Fibroblast of skin of left biceps (primary cell): ENCODE measurements around the gene CDKN1B.

Experiments used
- DNase-seq, 2 experiments: peaks; one replicate each; pipeline ENCODE4 v3.0.0-alpha.2; 2013; ENCODE audit warnings: low read depth in 2 of 2

CDKN1B gene

DNA sequence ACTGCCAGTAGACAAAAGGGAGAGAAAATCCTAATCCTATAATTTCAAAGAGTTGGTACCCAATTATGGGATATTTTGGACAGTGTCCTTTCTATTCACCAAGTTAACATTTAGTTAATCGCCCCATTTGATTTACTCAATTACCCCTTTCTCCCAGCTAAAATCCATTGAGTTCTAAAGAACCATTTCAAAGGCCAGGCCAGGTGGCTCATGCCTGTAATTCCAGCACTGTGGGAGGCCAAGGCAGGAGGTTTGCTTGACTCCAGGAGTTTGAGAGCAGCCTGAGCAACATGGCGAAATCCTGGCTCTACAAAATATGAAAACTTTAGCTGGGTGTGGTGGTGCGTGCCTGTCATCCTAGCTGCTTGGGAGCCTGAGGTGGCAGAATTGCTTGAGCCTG is 15.7 kb upstream of the CDKN1B start:
- DNase-seq, result no peak

DNA sequence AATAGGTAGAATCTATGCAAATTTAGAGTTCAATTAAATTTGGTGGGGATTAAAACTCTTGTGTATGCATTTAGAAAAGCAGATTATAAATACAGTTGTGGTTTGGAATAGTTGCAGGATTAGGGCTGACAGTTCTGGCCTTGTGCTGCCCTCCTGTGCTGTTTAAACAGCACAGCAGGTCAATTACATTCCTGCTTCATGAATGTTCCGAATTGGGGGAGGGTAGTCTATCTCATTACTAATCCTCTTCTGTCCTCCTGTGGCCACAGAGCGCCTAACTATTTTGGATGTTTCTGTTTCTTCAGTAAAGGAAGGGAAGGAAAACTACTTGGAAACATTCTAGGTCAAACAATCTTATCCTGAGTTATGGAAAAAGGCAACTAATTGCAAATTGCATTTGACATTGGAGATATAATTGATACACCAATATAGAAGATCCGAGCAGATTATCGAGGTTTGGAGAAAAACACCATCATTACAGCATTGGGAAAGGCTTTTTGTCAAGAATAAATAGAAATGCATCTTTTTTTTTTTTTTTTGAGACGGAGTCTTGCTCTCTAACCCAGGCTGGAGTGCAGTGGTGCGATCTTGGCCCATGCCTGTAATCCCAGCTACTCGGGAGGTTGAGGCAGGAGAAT is 12.5 kb upstream of the CDKN1B start:
- peak; percentile 87 for DNase-seq

DNA sequence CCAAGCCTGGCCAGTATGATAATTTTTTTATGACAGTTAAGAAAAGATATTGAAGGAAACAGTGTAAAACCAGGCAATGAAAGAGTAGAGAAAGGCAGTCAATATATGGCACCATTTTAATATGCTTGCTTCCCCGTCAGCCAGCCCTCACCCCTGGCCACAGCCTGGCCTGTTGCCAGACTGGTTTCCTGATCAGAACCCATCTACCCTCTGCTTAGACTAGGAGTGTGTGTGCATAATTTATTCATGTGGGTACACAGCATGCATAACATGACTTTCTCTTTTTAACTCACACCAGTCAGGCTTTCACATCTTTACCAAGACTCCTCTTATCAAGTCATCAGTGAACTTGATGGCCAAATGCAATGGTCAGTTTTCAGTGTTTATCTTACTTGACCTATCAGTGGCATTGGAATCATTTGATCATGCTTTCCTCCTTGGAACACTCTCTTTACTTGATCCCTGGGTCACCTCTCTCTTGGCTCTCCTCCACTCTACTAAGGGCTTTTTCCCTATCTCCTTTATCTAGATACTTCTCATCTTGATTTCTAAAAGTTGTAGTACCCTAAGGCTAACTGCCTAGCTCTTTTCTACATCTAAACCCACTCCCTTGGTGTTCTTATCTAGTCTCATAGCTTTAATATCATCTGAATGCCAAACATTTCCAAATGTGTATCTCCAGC is 11.2 kb upstream of the CDKN1B start:
- DNase-seq, result no peak

DNA sequence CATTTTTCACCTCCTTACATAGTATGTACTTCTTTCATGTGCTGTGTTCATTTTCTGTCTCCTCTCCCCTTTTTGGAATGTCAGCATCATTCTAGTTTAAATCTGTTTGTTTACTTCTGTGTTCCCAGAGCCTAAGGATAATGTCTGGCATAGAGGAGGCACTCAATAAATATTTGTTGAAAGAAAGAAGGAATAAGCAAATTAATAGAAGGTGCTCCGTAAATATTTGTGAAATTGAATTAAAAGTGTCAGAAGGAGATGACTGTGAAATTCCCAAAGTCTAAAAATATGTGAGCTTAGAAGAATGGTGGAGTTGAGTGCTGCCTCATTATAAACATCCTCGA is 3.3 kb upstream of the CDKN1B start:
- no peak for DNase-seq

DNA sequence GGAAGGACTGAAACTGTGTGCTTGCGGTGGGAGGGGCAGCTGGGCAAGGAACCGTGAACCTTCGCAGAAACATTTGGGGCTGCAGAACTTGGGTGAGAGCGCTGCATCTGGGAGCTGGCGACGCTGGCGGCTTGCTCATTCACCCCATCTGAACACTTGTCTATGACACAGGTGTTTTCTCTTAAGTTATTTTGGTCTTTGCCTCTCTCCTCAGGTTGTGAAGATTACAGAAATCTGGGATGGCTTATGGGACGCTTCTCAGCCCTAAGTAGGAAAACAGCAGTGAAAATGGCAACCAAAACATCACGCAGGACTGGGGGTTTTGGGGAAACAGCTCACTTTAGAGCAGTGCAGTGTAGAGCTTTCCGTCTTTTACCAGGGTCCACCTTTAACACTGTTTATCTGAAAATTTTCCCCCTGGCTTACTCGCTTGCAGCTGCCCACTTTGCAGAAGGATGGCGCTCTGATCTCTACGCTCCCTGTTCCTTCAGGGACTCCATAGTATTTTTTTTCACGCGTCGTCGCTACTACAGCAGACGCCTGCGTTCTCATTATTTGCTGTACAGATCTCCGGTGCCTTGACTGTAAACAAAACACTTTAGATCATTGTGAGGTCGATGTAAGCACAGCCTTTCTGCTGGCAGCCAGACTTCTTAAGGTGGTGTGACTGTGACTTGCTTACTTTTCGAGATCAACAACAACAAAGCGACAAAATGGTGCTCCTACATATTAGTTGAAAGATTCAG is 2.7 kb upstream of the CDKN1B start:
- no peak for DNase-seq

DNA sequence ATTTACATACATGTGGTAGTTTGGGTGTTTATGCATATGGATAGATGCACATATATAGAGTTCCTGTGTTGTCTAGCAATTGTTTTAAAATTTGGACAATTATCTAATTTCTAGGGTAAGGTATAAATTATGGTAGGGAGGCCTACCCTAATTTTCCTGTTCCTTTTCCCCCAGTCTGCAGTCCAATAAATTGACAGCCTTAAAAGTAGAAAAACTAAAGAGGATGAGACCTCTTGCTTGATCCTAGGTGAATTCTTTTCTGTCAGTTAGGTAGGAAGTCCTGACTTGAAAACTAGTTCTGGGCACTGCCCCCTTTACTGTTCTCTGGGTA is 2.1 kb upstream of the CDKN1B start:
- no peak for DNase-seq

DNA sequence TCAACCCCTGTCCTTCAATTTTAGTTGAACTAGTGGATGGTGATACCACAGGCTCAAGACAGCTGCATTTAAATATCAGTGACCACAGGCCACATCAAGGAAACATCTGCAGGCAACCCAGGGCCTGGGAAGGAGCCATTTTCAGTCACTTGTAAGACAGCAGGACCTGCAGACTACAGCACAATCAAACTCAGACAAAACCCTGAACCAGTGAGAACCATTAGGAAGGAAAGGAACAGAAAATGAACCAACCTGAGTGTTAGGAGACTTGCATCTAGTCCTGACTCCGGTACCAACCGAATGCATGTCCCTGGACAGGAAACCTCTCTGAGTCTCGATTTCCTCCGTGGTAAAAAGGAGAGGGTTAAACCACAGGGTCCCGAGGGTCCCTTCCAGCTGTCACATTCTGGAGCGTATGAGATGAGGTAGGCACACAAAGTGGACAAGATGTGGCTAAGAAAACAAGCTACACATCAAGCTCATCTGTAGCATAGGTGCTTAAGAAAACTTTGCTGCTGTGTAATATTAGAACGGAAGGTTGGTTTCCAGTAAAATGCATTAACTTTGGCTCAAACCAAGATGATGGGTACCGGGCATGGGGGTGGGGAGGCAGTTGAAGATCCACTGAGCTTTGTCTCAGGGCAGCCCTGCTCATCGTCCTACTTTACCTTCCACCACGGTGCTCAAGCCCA is 1.6 kb upstream of the CDKN1B start:
- DNase-seq, result no peak

DNA sequence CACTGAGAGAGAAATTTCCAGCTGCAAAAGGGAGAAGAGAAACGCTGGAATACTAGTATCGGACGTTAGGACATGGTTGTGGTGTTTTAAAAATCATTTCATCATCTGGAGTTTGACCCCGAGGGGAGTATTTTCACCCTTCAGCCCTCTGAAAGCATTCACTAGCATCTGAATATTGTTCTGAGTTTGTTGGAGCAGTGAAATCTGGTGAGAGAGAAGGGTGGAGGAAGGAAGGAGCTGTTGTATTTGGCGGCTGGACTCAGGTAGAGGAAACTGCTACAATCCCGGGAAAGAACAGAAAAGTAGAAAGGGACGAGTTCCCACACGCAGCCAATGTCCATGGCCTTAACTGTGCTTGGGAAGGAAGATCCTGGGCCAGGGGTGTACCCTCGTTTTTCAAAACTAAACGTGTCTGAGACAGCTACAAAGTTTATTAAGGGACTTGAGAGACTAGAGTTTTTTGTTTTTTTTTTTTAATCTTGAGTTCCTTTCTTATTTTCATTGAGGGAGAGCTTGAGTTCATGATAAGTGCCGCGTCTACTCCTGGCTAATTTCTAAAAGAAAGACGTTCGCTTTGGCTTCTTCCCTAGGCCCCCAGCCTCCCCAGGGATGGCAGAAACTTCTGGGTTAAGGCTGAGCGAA is 896 bp upstream of the CDKN1B start:
- no peak for DNase-seq

DNA sequence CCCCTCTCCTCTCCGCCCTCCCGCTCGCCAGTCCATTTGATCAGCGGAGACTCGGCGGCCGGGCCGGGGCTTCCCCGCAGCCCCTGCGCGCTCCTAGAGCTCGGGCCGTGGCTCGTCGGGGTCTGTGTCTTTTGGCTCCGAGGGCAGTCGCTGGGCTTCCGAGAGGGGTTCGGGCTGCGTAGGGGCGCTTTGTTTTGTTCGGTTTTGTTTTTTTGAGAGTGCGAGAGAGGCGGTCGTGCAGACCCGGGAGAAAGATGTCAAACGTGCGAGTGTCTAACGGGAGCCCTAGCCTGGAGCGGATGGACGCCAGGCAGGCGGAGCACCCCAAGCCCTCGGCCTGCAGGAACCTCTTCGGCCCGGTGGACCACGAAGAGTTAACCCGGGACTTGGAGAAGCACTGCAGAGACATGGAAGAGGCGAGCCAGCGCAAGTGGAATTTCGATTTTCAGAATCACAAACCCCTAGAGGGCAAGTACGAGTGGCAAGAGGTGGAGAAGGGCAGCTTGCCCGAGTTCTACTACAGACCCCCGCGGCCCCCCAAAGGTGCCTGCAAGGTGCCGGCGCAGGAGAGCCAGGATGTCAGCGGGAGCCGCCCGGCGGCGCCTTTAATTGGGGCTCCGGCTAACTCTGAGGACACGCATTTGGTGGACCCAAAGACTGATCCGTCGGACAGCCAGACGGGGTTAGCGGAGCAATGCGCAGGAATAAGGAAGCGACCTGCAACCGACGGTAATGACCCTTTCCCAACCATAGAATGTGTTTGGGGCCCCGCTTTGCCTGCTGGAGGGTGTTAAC is 615 bp downstream of the CDKN1B start:
- no peak for DNase-seq

DNA sequence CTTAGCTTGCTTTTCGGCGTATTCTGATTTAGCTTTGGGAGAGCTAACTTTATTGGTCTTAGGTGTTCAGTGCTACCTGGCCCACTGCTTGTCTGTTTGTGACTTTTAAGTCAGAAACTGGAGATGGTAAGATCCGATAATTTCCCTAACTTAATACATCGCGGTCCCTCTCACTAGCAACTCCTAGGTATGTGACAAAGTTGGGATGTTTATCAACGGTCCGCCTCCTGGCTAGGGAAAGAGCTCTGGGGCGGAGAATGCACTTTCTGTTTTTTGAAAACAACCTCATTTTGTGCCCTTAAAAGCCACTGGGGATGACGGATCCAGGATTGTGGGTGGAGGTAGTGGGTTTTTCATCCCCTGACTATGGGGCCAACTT is 1.2 kb downstream of the CDKN1B start:
- no peak for DNase-seq

DNA sequence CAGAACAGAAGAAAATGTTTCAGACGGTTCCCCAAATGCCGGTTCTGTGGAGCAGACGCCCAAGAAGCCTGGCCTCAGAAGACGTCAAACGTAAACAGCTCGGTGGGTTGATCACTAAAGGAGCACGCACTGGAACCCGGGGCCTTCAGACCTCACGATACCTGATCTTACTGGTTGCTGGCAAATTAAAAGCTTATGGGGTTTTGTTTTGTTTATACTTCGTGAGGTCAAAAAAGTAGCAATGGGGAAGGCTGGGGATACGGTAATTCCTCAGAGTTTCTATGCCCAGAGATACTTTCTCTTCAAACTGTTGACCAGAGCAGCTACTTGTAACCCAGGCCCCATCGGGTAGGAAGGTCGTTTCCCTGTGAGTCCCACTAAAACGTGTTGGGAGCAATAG is 1.7 kb downstream of the CDKN1B start:
- DNase-seq, result no peak

DNA sequence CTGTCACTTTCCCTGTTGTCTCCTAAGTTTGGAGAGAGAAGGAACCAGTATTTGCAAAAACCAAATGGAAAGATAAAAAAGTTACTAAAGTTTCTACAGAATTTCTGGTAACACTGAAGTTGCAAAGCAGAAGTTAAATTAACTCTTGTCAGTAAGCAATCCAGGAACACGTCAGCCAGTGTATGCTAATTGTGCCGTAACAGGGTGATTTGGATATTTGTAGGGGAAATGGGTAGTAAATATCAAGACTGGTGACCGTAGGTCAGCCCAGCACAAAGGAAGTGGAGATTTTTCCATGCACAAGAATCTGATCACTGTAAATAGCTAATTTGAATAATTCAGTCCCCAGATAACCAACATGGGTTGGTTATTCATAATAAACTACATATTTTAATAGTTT is 2.3 kb downstream of the CDKN1B start:
- no peak for DNase-seq

DNA sequence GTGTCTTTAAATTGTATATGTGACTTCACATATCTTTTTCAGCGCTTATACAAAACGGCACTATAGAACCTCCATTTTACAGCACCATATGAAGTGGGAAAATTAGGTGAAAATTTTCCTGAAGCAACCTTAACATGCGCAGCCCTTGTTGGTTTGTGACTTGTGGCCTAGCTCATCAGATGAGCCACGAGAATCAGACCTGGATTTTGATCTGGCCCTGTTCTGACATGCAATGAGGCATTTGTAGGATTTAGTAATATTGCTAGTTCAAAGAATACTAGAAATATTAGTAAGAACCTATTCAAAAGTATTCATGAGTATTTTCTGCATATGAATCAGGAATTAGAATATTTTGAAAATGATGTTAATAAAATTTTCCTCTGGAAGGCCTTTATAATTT is 2.9 kb downstream of the CDKN1B start:
- DNase-seq, result no peak

DNA sequence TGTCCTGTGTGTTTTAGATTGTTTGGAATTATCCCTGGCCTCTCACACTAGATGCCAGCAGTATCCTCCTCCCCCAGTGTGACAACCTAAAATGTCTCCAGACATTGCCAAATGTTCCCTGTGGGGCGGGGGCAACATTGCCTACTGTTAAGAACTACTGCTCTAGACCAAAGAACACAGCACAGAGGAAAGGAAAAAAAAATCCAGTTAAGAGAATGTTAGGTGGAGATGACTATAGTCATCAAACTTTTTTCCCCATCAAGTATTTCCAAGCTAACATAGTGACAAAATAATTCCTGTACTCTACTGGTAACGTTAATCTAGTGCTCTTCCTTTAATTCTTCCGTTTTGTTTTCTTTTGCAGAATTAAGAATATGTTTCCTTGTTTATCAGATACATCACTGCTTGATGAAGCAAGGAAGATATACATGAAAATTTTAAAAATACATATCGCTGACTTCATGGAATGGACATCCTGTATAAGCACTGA is 3.5 kb downstream of the CDKN1B start:
- DNase-seq, result no peak

DNA sequence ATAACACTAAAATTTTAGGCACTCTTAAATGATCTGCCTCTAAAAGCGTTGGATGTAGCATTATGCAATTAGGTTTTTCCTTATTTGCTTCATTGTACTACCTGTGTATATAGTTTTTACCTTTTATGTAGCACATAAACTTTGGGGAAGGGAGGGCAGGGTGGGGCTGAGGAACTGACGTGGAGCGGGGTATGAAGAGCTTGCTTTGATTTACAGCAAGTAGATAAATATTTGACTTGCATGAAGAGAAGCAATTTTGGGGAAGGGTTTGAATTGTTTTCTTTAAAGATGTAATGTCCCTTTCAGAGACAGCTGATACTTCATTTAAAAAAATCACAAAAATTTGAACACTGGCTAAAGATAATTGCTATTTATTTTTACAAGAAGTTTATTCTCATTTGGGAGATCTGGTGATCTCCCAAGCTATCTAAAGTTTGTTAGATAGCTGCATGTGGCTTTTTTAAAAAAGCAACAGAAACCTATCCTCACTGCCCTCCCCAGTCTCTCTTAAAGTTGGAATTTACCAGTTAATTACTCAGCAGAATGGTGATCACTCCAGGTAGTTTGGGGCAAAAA is 4.1 kb downstream of the CDKN1B start:
- no peak for DNase-seq

DNA sequence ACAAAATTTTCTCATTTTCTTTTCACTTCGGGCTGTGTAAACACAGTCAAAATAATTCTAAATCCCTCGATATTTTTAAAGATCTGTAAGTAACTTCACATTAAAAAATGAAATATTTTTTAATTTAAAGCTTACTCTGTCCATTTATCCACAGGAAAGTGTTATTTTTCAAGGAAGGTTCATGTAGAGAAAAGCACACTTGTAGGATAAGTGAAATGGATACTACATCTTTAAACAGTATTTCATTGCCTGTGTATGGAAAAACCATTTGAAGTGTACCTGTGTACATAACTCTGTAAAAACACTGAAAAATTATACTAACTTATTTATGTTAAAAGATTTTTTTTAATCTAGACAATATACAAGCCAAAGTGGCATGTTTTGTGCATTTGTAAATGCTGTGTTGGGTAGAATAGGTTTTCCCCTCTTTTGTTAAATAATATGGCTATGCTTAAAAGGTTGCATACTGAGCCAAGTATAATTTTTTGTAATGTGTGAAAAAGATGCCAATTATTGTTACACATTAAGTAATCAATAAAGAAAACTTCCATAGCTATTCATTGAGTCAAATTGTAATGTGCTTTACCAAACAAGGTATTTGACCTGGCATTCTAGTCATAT is 4.8 kb downstream of the CDKN1B start:
- DNase-seq, result no peak

DNA sequence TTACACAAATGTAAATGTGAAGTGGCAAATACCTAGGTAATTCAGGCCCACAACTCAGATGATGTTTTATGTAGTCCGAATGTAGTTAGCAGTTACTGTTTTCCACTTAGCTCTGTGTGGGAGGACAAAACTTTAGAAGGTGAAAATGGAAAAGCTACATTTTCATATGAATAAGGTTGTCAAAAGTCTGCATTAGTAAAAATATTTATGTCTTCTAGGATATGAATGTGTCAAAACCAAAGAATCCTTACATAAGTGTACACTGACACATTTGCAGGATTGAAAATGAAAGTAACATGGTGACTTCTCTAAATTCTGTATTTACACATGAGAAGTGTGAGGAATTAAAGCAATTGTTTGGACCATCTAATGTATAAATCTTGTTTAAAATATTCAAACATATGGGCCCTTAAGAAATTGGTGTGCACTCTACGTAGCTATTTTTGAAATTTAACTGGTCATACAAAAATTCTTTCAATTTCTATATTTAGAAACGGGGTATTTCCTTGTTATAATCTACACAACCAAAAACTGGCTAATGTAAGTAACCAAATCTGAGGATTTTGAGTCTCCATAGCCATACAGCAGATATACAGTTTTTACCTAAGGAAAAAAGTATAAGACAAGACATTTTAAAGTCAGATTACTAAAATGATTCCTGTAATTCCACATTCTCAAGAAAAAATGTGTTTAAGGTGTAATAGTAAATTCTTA is 5.4 kb downstream of the CDKN1B start:
- no peak for DNase-seq

DNA sequence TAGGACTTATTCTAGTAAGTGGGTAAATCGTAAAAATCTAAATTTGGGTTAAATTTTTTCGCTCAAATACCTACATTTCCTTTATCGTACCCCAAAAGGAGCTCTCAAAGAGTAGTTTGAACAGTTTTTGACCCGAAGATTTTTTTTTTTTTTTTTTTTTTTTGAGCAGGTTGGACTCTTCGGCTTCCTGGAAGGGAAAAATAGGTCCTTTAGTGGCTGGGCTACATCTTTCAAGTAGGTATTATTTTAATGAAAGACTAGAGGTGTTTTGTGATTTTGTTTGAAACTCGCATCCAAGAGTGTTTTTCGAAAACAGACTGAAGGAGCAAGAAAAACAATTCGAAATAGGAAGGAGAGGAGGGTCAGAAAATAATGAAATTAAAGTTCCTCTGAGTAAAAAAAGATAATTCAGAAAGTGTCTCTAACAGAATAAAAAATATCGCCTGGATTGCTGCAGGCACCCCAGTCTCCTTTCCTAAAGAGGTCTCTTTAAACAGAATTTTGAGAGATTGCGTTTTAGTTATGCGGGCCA is 6.0 kb downstream of the CDKN1B start:
- no peak for DNase-seq

DNA sequence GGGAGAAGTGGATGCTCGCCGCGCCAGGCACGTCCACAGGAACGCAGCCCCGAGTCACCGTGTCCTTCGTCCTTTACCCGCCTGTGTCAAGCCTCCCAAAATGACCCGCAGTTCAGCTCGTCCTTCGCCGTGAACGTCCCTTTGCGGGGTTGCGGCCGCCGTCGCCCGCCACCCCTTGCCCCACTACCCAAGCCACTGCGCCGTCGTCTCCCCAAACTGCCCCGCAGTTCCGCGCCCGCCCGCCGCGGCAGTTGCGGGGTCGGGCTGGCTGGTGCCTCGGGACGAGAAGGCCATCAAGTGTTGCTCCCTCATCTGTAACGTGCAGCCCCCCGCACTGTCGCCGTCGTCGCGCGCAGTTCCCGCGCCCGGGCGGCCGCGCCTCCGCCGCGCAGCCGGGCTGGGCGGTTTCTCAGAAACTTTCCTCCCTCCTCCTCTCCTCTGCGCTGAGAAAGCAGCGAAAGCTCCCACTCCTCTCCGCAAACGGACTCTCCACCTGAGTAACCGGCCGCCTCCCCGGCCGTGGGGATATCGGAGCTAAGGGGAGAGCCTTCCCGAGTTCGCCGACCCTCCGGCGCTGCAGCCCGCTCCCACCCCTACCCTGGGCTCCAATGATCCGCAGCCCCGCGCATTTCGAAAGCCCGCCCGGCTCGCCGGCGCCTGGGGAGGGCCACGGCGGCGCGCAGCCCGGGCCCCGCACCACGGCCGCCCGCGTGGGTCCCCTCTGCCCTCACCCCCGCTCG is 6.7 kb downstream of the CDKN1B start:
- DNase-seq, result no peak
